K562 (cell line): ENCODE results near the gene SHROOM3. TPM values are rescaled to one million over a fixed set of nuclear protein-coding genes. Genes with fewer than 3 reads are reported as not detected.

Experiments used
- ATAC-seq: fragments of 200-7000 bp; cut with Tn5 transposase; 3 replicates; pipeline ENCODE4 v1.9.1; 2020; ENCODE audit warnings: moderate library complexity
- BruUV-seq: library from RNA; stranded (reverse); fragments of 400-500 nt; replicated peaks from 2 replicates; lab custom pipeline; 2021; lab: Mats Ljungman, UMichigan
- CTCF ChIA-PET: fragments of 300-600 bp; formaldehyde crosslinking; extraction: SDS; loops from one replicate; lab custom pipeline; 2021; ENCODE audit warnings: low intra/inter-chr PET ratio; lab: Yijun Ruan, JAX
- POLR2A ChIA-PET: fragments of 300-600, 350-650 bp; sonication (Branson Sonifier 250); formaldehyde crosslinking; extraction: SDS; loops from one replicate; lab custom pipeline; 2021; ENCODE audit warnings: antibody characterized with exemption, inconsistent platforms; lab: Yijun Ruan, JAX
- DNase-seq, 4 experiments: peaks; one replicate each; pipeline versions ENCODE4 v3.0.0 to v3.0.0-alpha.2; 2011 to 2018; ENCODE audit warnings: low spot score in 3 of 4, mixed read lengths in 3 of 4; ENCODE audit errors: extremely low read depth in 1 of 4
- FAIRE-seq: peaks from 2 replicates; lab custom pipeline; 2011; peaks lifted over from hg19 to GRCh38; lab: Jason Lieb, UNC
- H2AFZ ChIP-seq: 2 replicates; pipeline ENCODE4 v1.6.0; 2011; ENCODE audit warnings: low read depth, low read length, control low read depth, inconsistent platforms
- H3K27ac ChIP-seq: fragments of 200-600 bp; 3 replicates; pipeline ENCODE4 v1.8.0; 2011; ENCODE audit warnings: low read depth, mild to moderate bottlenecking, control low read depth, inconsistent platforms, low read length, moderate library complexity, mixed read lengths; ENCODE audit errors: extremely low read depth
- H3K27me3 ChIP-seq, 2 experiments: fragments of 300-600 bp in 1 of 2; 2 replicates in 1 of 2; 3 replicates in 1 of 2; pipeline versions ENCODE4 v1.6.0 to v1.8.0; 2011; ENCODE audit warnings: inconsistent platforms in 2 of 2, low read length in 2 of 2, mild to moderate bottlenecking in 1 of 2, mixed read lengths in 1 of 2, moderate library complexity in 1 of 2; ENCODE audit not compliant: control insufficient read depth in 2 of 2, insufficient read depth in 2 of 2
- H3K36me3 ChIP-seq: fragments of 300-600 bp; 3 replicates; pipeline ENCODE4 v1.8.0; 2011; ENCODE audit warnings: mild to moderate bottlenecking, low read length, inconsistent platforms; ENCODE audit not compliant: control insufficient read depth, insufficient read depth
- H3K4me1 ChIP-seq, 2 experiments: fragments of 200-600 bp in 1 of 2; replicated peaks in 1 of 2; 2 replicates in 1 of 2; 3 replicates in 1 of 2; pipeline versions ENCODE4 v1.5.1 to v1.8.0; 2011; ENCODE audit warnings: inconsistent platforms in 2 of 2, low read length in 2 of 2, mild to moderate bottlenecking in 1 of 2, mixed read lengths in 1 of 2, moderate library complexity in 1 of 2; ENCODE audit not compliant: control insufficient read depth in 2 of 2, insufficient read depth in 2 of 2
- H3K4me2 ChIP-seq: 2 replicates; pipeline ENCODE4 v1.6.1; 2011; ENCODE audit warnings: low read length, control low read depth, inconsistent platforms, mixed read lengths; ENCODE audit not compliant: insufficient read depth
- H3K4me3 ChIP-seq: fragments of 200-600 bp; sonication (generic), shearing (Covaris generic); 2 replicates; pipeline ENCODE4 v1.5.1; 2016; ENCODE audit warnings: control low read depth, inconsistent platforms
- H3K79me2 ChIP-seq: fragments of 200-600 bp; 3 replicates; pipeline ENCODE4 v1.8.0; 2011; ENCODE audit warnings: low read length, inconsistent platforms; ENCODE audit not compliant: control insufficient read depth, insufficient read depth
- H3K9ac ChIP-seq, 2 experiments: 2 replicates each; pipeline versions ENCODE4 v1.6.0 to v1.6.1; 2011; ENCODE audit warnings: low read depth in 2 of 2, low read length in 2 of 2, control low read depth in 1 of 2, inconsistent platforms in 1 of 2, mild to moderate bottlenecking in 1 of 2, mixed read lengths in 1 of 2; ENCODE audit not compliant: insufficient read depth in 1 of 2
- H3K9me1 ChIP-seq: one replicate; pipeline ENCODE4 v1.6.0; 2011; ENCODE audit warnings: inconsistent platforms, mild to moderate bottlenecking, low read length, moderate library complexity; ENCODE audit not compliant: control insufficient read depth, insufficient read depth
- H3K9me3 ChIP-seq: replicated peaks from 2 replicates; pipeline ENCODE4 v1.5.1; 2011; ENCODE audit warnings: low read depth, low read length, inconsistent platforms; ENCODE audit not compliant: control insufficient read depth, insufficient read depth
- H4K20me1 ChIP-seq: replicated peaks from 2 replicates; pipeline ENCODE4 v1.6.1; 2011; ENCODE audit warnings: low read length, inconsistent platforms, mixed read lengths; ENCODE audit not compliant: control insufficient read depth, insufficient read depth
- CREB1 ChIP-seq, 2 experiments: sonication (generic) in 1 of 2; formaldehyde crosslinking in 1 of 2; IDR thresholded peaks; 2 replicates each; pipeline versions ENCODE4 v1.6.1 to v1.8.0; 2012 to 2022; ENCODE audit warnings: inconsistent platforms in 1 of 2, mild to moderate bottlenecking in 1 of 2, missing genetic modification reagents in 1 of 2, moderate library complexity in 1 of 2
- KLF16 ChIP-seq: IDR thresholded peaks from 2 replicates; pipeline ENCODE4 v1.6.1; 2016; ENCODE audit warnings: antibody characterized with exemption
- PHB ChIP-seq: fragments of 250-450 bp; sonication (Bioruptor Pico); IDR thresholded peaks from 2 replicates; pipeline ENCODE4 v1.5.0; 2021
- WGBS: fragments of 100-300 bp; shearing (Covaris generic); methylation state at CpG from one replicate; pipeline ENCODE4 v1.1.6; 2016; ENCODE audit warnings: low coverage, mixed read lengths; ENCODE audit not compliant: insufficient coverage; ENCODE audit errors: missing lambda C conversion rate; 5-methylcytosine and 5-hydroxymethylcytosine counted together
- in situ Hi-C: fragments of 300-500 bp; cut with MboI; formaldehyde crosslinking; loops from 4 replicates; pipeline ENCODE4 v1.15.0; 2018; ENCODE audit warnings: inconsistent platforms, mixed read lengths
- intact Hi-C: fragments of 100-400 bp; cut with micrococcal nuclease; formaldehyde crosslinking; loops from 2 replicates; pipeline ENCODE4 v1.14.2; 2022
- polyA plus RNA-seq, 8 experiments: library from polyadenylated mRNA; depleted of rRNA in 4 of 8; stranded (reverse) in 5 of 8; unstranded in 3 of 8; fragments of >200 nt; fragmentation: Nextera tagmentation in 2 of 8; fragmentation: Illumina TruSeq in 1 of 8; extraction: Ambion mirVana in 2 of 8; extraction: Trizol in 1 of 8; gene quantifications; 2 replicates each; pipeline versions ENCODE4 v1.2.1 to v1.2.3, GENCODE V29; 2011 to 2014; ENCODE audit warnings: inconsistent platforms in 1 of 8, missing spikeins in 1 of 8
- total RNA-seq, 7 experiments: library from RNA; depleted of rRNA in 6 of 7; stranded (reverse); fragments of >200 nt in 6 of 7; fragmentation: Illumina TruSeq in 2 of 7; extraction: Trizol in 2 of 7; gene quantifications; 2 replicates each; pipeline versions ENCODE4 v1.2.1 to v1.2.3, GENCODE V29; 2011 to 2021; ENCODE audit warnings: low replicate concordance in 1 of 7

The SHROOM3 gene
- total and polyA plus RNA-seq, 9 of the 15 experiments (the other 6 are each of a cell fraction or from before 2014, with no cell fraction given) = 0.01 to 0.07 TPM; not detected in 7

DNA sequence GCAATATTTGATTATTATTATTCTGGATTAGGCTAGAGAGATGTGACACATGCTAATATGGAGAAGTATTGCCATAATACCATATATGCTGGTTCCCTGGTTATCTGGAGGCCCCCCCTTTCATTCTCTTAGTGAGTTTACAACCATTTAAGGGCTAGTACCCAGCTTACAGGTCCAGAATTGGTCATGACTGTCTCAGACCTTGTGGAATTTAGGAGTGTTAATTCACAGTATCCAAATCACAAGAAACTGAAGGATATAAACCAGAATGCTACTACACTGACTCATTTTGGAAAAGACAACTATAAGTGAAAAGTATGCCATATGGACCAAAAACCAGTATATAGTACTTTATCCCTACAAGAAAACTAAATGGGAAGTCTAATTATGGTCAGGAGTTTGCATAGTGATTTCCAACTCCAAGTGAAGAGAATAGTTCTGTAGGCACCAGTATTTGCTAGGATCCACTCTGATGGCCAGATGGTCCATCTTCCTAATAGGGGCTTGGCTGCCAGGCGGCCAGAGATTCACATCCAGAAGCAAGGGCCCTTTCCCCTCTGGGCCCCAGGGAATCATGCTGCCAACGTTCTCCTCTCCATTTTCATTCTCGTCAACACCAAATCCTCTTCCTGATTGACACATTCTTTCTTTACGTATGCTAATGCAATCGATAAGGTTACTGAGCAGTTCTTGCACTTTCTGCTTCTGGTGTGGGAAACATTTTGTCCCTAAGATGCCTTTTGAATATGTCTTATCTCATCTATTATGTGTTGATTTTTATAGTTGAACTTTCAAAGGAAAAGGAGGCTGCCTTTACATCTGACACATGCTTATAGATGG is 123.6 kb downstream of the SHROOM3 start:
- Histone ChIP-seq H3K4me2 (no peak overlapping the region), H4K20me1 (no peaks in the 10 kb centered on the region)
- no peak for ATAC-seq
- WGBS = 3% methylated on average over 5 of the region's 5 CpGs
- TF ChIP-seq PHB (CRISPR knock-in tag) (no peak), KLF16 (no peak), CREB1 (IDR thresholded peaks at IDR 0.05) (no peak), CREB1 (CRISPR knock-in tag; IDR thresholded peaks at IDR 0.05) (no peak)
- TF ChIP-seq, all 486 proteins: peak for 0
- POLR2A ChIA-PET = no interaction called here
- Histone ChIP-seq H3K4me1 (no peaks in the 10 kb centered on the region), H2AFZ (no peak overlapping the region), H3K36me3 (no peaks in the 10 kb centered on the region), H3K27ac (no peak overlapping the region), H3K9ac (no peak overlapping the region), H3K9me3 (no peaks in the 10 kb centered on the region), H3K4me3 (no peak overlapping the region), H3K79me2 (no peaks in the 10 kb centered on the region), H3K9me1 (no peaks in the 10 kb centered on the region), H3K27me3 (peaks cover 5 to 9% of the 10 kb centered on the region in 2 experiments; a peak in 3 of 5 replicates)
- intact Hi-C loops (no loop called here), in situ Hi-C loops (no loop called here)
- CTCF ChIA-PET = no interaction called here
- no TSS peak for BruUV-seq
- no peak for DNase-seq
- no peak for FAIRE-seq
